ENCODE measurements around the gene SLC35E3.
A peak's percentile ranks its signal among the peaks of the same experiment; 100 is the strongest.

DNA sequence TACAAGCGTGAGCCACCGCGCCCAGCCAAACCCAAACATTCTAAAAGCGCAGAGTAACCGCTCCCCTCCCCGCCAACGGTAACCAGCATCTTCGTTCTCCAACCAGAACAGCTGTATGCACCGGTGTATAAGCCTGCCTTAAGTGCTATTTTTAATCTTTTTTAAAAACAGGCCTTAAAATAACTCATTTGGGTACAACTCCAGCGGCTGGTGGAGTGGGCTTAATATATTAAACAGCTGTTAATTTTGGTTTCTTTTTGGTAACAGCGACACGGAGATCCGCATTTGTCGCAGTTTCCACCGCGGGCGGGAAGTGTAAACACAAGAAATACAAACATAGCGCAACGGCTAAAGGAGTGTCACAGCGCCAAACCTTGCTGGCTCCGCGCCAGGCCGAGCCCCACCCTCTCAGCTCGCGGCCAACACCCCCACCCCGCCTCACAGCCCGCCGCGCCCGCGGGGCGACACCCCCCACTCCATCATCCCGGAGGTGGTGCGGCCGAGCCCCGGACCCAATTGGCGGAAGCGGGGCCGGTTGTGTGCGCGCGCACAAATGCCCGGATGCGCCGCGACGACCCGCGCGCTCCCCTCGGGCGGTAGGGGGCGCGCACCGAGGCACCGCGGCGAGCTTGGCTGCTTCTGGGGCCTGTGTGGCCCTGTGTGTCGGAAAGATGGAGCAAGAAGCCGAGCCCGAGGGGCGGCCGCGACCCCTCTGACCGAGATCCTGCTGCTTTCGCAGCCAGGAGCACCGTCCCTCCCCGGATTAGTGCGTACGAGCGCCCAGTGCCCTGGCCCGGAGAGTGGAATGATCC is 61.8 kb downstream of the SLC35E3 start, which contains the start of gene MDM2:
- TF ChIP-seq, protein P1, sequence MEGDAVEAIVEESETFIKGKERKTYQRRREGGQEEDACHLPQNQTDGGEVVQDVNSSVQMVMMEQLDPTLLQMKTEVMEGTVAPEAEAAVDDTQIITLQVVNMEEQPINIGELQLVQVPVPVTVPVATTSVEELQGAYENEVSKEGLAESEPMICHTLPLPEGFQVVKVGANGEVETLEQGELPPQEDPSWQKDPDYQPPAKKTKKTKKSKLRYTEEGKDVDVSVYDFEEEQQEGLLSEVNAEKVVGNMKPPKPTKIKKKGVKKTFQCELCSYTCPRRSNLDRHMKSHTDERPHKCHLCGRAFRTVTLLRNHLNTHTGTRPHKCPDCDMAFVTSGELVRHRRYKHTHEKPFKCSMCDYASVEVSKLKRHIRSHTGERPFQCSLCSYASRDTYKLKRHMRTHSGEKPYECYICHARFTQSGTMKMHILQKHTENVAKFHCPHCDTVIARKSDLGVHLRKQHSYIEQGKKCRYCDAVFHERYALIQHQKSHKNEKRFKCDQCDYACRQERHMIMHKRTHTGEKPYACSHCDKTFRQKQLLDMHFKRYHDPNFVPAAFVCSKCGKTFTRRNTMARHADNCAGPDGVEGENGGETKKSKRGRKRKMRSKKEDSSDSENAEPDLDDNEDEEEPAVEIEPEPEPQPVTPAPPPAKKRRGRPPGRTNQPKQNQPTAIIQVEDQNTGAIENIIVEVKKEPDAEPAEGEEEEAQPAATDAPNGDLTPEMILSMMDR (conservative IDR thresholded peaks at IDR 0.05) = peak; percentile 89
- peak; percentile 92 for TF ChIP-seq ZFX (IDR thresholded peaks at IDR 0.05)
